T-helper 2 cell treated with Interferon-gamma antibody and Interleukin-4, amounts not matched to agents 100 ng/mL and 5 ng/mL, for 36 hours (primary cell): ENCODE measurements around the gene CLIC2. TPM values are rescaled to one million over a fixed set of nuclear protein-coding genes. Genes with fewer than 3 reads are reported as not detected.

Experiments
- intact Hi-C: fragments of 100-400 bp; cut with micrococcal nuclease; formaldehyde crosslinking; loops from one replicate; pipeline ENCODE4 v1.15.1; 2023
- total RNA-seq: library from RNA; stranded (reverse); gene quantifications from 2 replicates; pipeline ENCODE4 v1.2.3, GENCODE V29; 2022

CLIC2 gene
- total RNA-seq, 1 donor from 2014 or later, result 0.52 TPM

GRCh38 chrX:155262970-155263754 lies 71.3 kb downstream of the CLIC2 start:
- intact Hi-C loops, result no loop called here

GRCh38 chrX:155259752-155260151 lies 74.7 kb downstream of the CLIC2 start:
- intact Hi-C loops, result no loop called here

GRCh38 chrX:155251391-155251790 lies 83.0 kb downstream of the CLIC2 start:
- intact Hi-C loops, result no loop called here

GRCh38 chrX:155247497-155247896 lies 86.9 kb downstream of the CLIC2 start:
- intact Hi-C loops, result no loop called here

GRCh38 chrX:155246748-155247147 lies 87.7 kb downstream of the CLIC2 start:
- intact Hi-C loops, result no loop called here

- intact Hi-C loops, result no loop called here
Observed at GRCh38 chrX:155242300-155242699, 92.1 kb downstream of the CLIC2 start.

GRCh38 chrX:155237719-155238118 lies 96.7 kb downstream of the CLIC2 start:
- intact Hi-C loops, result no loop called here

- intact Hi-C loops, result no loop called here
Observed at GRCh38 chrX:155235891-155236290, 98.5 kb downstream of the CLIC2 start.

GRCh38 chrX:155231163-155231562 lies 103.3 kb downstream of the CLIC2 start:
- intact Hi-C loops, result no loop called here

Other genes starting within 250 kb of the CLIC2 start
- gene VBP1, start 118.2 kb downstream of the CLIC2 start, total RNA-seq, result 63.8 and 69.1 TPM in 2 replicates
- gene RAB39B, start 70.1 kb downstream of the CLIC2 start, total RNA-seq, result 8.4 and 8.7 TPM in 2 replicates
- not detected in 2 replicates for gene F8A2, start 47.5 kb upstream of the CLIC2 start, total RNA-seq
- gene F8A3, start 124.0 kb upstream of the CLIC2 start, total RNA-seq, result 25.3 and 29.6 TPM in 2 replicates